Activated CD8-positive, alpha-beta T cell treated with anti-CD3 and anti-CD28 coated beads, Interleukin-2, amount 10 ng/mL, durations not matched to agents 7 days and 5 days (primary cell): ENCODE data around the gene FAM20C. TPM values are rescaled to one million over a fixed set of nuclear protein-coding genes. Genes with fewer than 3 reads are reported as not detected.

Experiments used
- ATAC-seq: fragments of 150-1000 bp; cut with Tn5 transposase; one replicate; pipeline ENCODE4 v1.10.0; 2021; ENCODE audit warnings: moderate library complexity
- CTCF ChIA-PET: fragments of 350-600 bp; sonication (Branson Sonifier 250); formaldehyde crosslinking; loops from one replicate; lab custom pipeline; 2021; ENCODE audit warnings: antibody characterized with exemption; lab: Charles Lee
- POLR2A ChIA-PET: fragments of 350-600 bp; sonication (Branson Sonifier 250); formaldehyde crosslinking; loops from one replicate; lab custom pipeline; 2021; ENCODE audit warnings: antibody characterized with exemption; lab: Charles Lee
- DNase-seq: peaks from one replicate; pipeline ENCODE4 v3.0.0-alpha.2; 2020
- H3K27ac Mint-ChIP-seq: one replicate; pipeline ENCODE4 v1.8.0; 2021; ENCODE audit warnings: mild to moderate bottlenecking, mixed read lengths
- H3K27me3 Mint-ChIP-seq: one replicate; pipeline ENCODE4 v1.8.0; 2021; ENCODE audit warnings: low read depth, mixed read lengths
- H3K36me3 Mint-ChIP-seq: one replicate; pipeline ENCODE4 v1.8.0; 2021; ENCODE audit warnings: low read depth, mixed read lengths
- H3K4me1 Mint-ChIP-seq: one replicate; pipeline ENCODE4 v1.8.0; 2021; ENCODE audit warnings: low read depth, mixed read lengths
- H3K4me3 Mint-ChIP-seq: one replicate; pipeline ENCODE4 v1.8.0; 2021; ENCODE audit warnings: mild to moderate bottlenecking, mixed read lengths
- H3K9me3 Mint-ChIP-seq: one replicate; pipeline ENCODE4 v1.8.0; 2022; ENCODE audit warnings: mixed read lengths; ENCODE audit not compliant: insufficient read depth
- total RNA-seq, 2 experiments: library from RNA; stranded (reverse); gene quantifications; one replicate each; pipeline ENCODE4 v1.2.3, GENCODE V29; 2021

FAM20C gene
- total RNA-seq, 2 experiments from 2014 or later, result 0.74 TPM; not detected in 1

GRCh38 chr7:274266-274665, 81.9 kb downstream of the FAM20C start:
- no peak for DNase-seq
- no peak for ATAC-seq
- Mint-ChIP-seq H3K4me1 (no peaks in the 10 kb centered on the region), H3K27ac (no peak overlapping the region), H3K36me3 (no peaks in the 10 kb centered on the region), H3K9me3 (peaks cover 17% of the 10 kb centered on the region), H3K4me3 (no peak overlapping the region), H3K27me3 (peaks cover 5% of the 10 kb centered on the region)
- ChIA-PET CTCF (interaction anchor here (1.5 kb wide), 1 partner anchor 10 kb away, joined by 4 read pairs; no protein-coding TSS in a partner anchor), POLR2A (no interaction called here)

- H3K4me3 Mint-ChIP-seq, result no peak overlapping the region
- no peak overlapping the region for H3K27ac Mint-ChIP-seq
- no peak for ATAC-seq
- H3K4me1 Mint-ChIP-seq, result no peaks in the 10 kb centered on the region
- CTCF ChIA-PET, result no interaction called here
- no peaks in the 10 kb centered on the region for H3K36me3 Mint-ChIP-seq
- H3K27me3 Mint-ChIP-seq, result peaks cover 5% of the 10 kb centered on the region
- POLR2A ChIA-PET, result no interaction called here
- peaks cover 17% of the 10 kb centered on the region for H3K9me3 Mint-ChIP-seq
- DNase-seq, result no peak
These were observed 84.0 kb downstream of the FAM20C start for GRCh38 chr7:276230-276835.

- peaks cover 5% of the 10 kb centered on the region for H3K27me3 Mint-ChIP-seq
- no peaks in the 10 kb centered on the region for H3K4me1 Mint-ChIP-seq
- H3K36me3 Mint-ChIP-seq, result no peaks in the 10 kb centered on the region
- no peak overlapping the region for H3K27ac Mint-ChIP-seq
- no peak overlapping the region for H3K4me3 Mint-ChIP-seq
- ATAC-seq (no peak), DNase-seq (no peak)
- POLR2A ChIA-PET, result interaction anchor here (0.6 kb wide), 1 partner anchor 18 kb away, joined by 4 read pairs; no protein-coding TSS in a partner anchor
- H3K9me3 Mint-ChIP-seq, result peaks cover 17% of the 10 kb centered on the region
- CTCF ChIA-PET, result no interaction called here
These were observed 84.9 kb downstream of the FAM20C start for GRCh38 chr7:277228-277627.

DNA sequence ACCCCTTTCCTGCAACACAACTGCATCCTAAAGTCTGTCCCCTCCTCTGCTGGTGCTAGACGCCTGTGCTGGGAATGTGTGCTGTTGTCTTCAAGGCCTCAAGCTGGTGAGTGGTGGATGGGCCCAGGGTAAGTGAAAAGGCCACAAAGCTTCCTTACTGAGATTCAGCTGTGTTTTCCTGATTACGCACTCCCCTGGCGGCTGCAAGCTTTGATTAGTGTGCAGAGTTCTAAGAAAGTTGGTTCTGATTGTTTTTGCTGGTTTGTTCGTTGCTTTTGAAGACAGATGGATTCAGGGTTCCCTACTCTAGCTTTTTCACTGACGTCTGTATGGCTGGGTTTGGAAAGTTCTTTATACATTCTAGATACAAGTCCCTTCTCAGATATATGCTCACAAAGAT, 85.7 kb downstream of the FAM20C start:
- POLR2A ChIA-PET, result no interaction called here
- CTCF ChIA-PET, result no interaction called here

DNA sequence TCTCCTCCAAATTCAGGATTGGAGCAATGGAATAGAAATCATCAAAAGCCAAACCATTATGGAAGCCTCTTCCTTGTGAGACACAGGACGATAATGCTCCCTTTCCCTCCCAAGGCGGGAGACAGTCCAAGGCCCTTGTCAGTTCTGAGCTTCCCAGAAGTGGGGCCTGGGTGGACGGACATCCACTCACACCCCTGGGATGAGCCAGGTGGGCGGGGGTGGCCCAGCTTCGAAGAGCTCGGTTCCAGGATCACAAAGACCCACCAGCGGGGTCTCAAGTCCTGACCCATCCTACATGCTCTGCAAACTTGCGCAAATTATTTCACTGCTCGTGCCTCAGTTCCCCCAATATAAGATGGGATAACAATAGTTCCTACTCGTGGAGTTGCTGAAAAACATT, 87.5 kb downstream of the FAM20C start:
- ChIA-PET CTCF (no interaction called here), POLR2A (no interaction called here)
- Mint-ChIP-seq H3K36me3 (no peaks in the 10 kb centered on the region), H3K27ac (no peak overlapping the region), H3K9me3 (no peaks in the 10 kb centered on the region), H3K4me1 (no peaks in the 10 kb centered on the region), H3K4me3 (no peak overlapping the region), H3K27me3 (peaks cover 5% of the 10 kb centered on the region)
- no peak for ATAC-seq
- DNase-seq, result no peak

More for the DNA sequence above, 85.7 kb downstream of the FAM20C start:
- no peak for DNase-seq
- peaks cover 13% of the 10 kb centered on the region for H3K9me3 Mint-ChIP-seq
- no peak overlapping the region for H3K27ac Mint-ChIP-seq
- H3K27me3 Mint-ChIP-seq, result peaks cover 5% of the 10 kb centered on the region
- H3K4me3 Mint-ChIP-seq, result no peak overlapping the region
- ATAC-seq, result no peak
- H3K4me1 Mint-ChIP-seq, result no peaks in the 10 kb centered on the region
- no peaks in the 10 kb centered on the region for H3K36me3 Mint-ChIP-seq

DNA sequence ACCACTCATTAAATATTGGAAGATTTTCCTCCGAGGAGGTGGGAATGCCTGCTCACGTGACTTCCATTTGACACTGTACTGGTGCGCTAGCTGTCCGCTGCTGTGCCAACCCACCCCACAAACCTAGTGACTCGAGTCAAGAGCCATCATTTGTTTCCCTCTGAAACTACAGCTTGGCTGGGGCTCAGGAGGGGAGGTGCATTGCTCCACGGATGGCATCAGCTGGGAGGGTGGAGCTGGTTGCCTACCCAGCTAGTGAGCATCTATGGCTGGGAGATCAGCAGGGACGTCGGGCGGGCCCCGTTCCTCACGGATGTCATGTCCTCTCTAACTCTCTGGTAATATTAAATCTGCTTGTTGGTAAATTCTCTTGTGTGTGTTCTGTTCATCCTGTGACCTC, 88.1 kb downstream of the FAM20C start:
- POLR2A ChIA-PET, result no interaction called here
- H3K4me1 Mint-ChIP-seq, result no peaks in the 10 kb centered on the region
- no peaks in the 10 kb centered on the region for H3K9me3 Mint-ChIP-seq
- peaks cover 5% of the 10 kb centered on the region for H3K27me3 Mint-ChIP-seq
- DNase-seq (no peak), ATAC-seq (no peak)
- no peak overlapping the region for H3K4me3 Mint-ChIP-seq
- no peaks in the 10 kb centered on the region for H3K36me3 Mint-ChIP-seq
- CTCF ChIA-PET, result no interaction called here
- no peak overlapping the region for H3K27ac Mint-ChIP-seq

DNA sequence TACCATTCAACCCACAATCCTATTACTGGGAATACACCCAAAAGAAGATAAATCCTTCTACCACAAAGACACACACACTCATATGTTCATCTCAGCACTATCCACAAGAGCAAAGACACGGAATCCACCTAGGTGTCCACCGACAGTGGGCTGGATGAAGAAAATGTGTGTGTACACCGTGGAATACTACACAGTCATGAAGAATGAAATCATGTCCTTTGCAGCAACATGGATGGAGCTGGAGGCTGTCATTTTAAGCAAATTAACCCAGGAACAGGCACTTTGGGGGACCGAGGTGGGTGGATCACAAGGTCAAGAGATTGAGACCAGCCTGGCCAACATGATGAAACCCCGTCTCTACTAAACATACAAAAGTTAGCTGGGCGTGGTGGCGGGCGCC, 89.3 kb downstream of the FAM20C start:
- CTCF ChIA-PET, result interaction anchor here (1.0 kb wide), 1 partner anchor 18 kb away, joined by 3 read pairs; no protein-coding TSS in a partner anchor
- H3K4me3 Mint-ChIP-seq, result no peak overlapping the region
- H3K36me3 Mint-ChIP-seq, result no peaks in the 10 kb centered on the region

DNA sequence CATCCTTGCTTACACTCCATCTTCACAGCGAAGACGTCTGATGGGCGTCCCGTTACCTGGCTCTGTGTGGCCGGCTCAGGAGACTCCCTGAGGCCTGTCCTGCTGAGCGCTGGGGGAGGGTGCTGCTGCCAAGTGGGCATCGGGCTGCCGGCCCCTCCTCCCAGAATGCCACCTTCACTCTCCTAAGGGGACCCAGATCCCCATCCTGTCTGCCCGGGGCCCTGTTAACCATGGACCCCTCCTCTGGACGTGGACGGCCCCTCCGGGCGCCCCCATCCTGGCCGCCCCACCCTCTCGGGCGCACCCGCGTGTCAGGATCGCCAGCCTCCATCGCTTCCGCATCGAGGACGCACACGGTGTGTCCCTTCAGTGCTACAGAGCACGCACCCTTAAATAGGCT, 90.2 kb downstream of the FAM20C start:
- ATAC-seq (no peak), DNase-seq (no peak)
- H3K36me3 Mint-ChIP-seq, result no peaks in the 10 kb centered on the region
- peaks cover 5% of the 10 kb centered on the region for H3K27me3 Mint-ChIP-seq
- POLR2A ChIA-PET, result no interaction called here
- no peak overlapping the region for H3K4me3 Mint-ChIP-seq
- CTCF ChIA-PET, result no interaction called here
- H3K9me3 Mint-ChIP-seq, result no peaks in the 10 kb centered on the region
- H3K27ac Mint-ChIP-seq, result no peak overlapping the region
- no peaks in the 10 kb centered on the region for H3K4me1 Mint-ChIP-seq

More for the DNA sequence above, 89.3 kb downstream of the FAM20C start:
- POLR2A ChIA-PET, result no interaction called here
- no peaks in the 10 kb centered on the region for H3K9me3 Mint-ChIP-seq
- peaks cover 5% of the 10 kb centered on the region for H3K27me3 Mint-ChIP-seq
- no peaks in the 10 kb centered on the region for H3K4me1 Mint-ChIP-seq
- no peak for DNase-seq
- ATAC-seq, result no peak
- no peak overlapping the region for H3K27ac Mint-ChIP-seq

- H3K9me3 Mint-ChIP-seq, result no peaks in the 10 kb centered on the region
- ATAC-seq (no peak), DNase-seq (no peak)
- POLR2A ChIA-PET, result no interaction called here
- no peak overlapping the region for H3K27ac Mint-ChIP-seq
- CTCF ChIA-PET, result no interaction called here
- peaks cover 8% of the 10 kb centered on the region for H3K27me3 Mint-ChIP-seq
- no peak overlapping the region for H3K4me3 Mint-ChIP-seq
- no peaks in the 10 kb centered on the region for H3K36me3 Mint-ChIP-seq
- H3K4me1 Mint-ChIP-seq, result no peaks in the 10 kb centered on the region
These were observed 92.7 kb downstream of the FAM20C start for GRCh38 chr7:284762-285722.

- DNase-seq, result no peak
- ChIA-PET POLR2A (no interaction called here), CTCF (no interaction called here)
- ATAC-seq, result no peak
- peaks cover 8% of the 10 kb centered on the region for H3K27me3 Mint-ChIP-seq
- no peak overlapping the region for H3K27ac Mint-ChIP-seq
- H3K4me1 Mint-ChIP-seq, result no peaks in the 10 kb centered on the region
- H3K4me3 Mint-ChIP-seq, result no peak overlapping the region
- H3K9me3 Mint-ChIP-seq, result no peaks in the 10 kb centered on the region
- H3K36me3 Mint-ChIP-seq, result no peaks in the 10 kb centered on the region
These were observed 93.4 kb downstream of the FAM20C start for GRCh38 chr7:285731-286130.

GRCh38 chr7:286266-286665, 93.9 kb downstream of the FAM20C start:
- peaks cover 8% of the 10 kb centered on the region for H3K27me3 Mint-ChIP-seq
- DNase-seq (no peak), ATAC-seq (no peak)
- ChIA-PET CTCF (no interaction called here), POLR2A (no interaction called here)
- H3K9me3 Mint-ChIP-seq, result no peaks in the 10 kb centered on the region
- no peaks in the 10 kb centered on the region for H3K36me3 Mint-ChIP-seq
- H3K4me1 Mint-ChIP-seq, result no peaks in the 10 kb centered on the region
- no peak overlapping the region for H3K4me3 Mint-ChIP-seq
- no peak overlapping the region for H3K27ac Mint-ChIP-seq

DNA sequence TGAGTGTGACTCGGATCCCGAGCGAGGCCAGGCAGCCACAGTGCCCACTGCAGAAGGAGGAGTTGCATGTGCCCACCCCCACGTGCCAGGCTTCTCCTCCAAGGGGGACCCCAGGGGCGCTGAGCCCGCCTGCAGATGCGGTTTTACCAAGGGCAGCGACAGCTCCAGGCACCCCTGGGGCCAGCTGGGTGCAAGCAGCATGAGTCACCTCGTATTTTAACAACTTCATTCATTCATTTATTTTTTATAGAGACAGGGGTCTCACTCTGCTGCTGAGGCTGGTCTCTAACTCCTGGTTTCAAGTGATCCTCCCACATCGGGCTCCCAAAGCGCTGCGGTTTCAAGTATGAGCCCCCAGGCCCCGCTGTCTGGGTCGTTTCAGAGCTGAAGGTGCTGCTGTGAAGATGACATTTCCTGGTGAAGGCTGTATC, 96.3 kb downstream of the FAM20C start:
- H3K4me1 Mint-ChIP-seq, result no peaks in the 10 kb centered on the region
- ChIA-PET CTCF (no interaction called here), POLR2A (no interaction called here)
- H3K4me3 Mint-ChIP-seq, result no peak overlapping the region
- no peaks in the 10 kb centered on the region for H3K9me3 Mint-ChIP-seq
- H3K36me3 Mint-ChIP-seq, result no peaks in the 10 kb centered on the region
- no peak for DNase-seq
- no peak overlapping the region for H3K27ac Mint-ChIP-seq
- no peak for ATAC-seq
- H3K27me3 Mint-ChIP-seq, result peaks cover 22% of the 10 kb centered on the region
